ENCODE results near the gene MYDGF.

The MYDGF gene

DNA sequence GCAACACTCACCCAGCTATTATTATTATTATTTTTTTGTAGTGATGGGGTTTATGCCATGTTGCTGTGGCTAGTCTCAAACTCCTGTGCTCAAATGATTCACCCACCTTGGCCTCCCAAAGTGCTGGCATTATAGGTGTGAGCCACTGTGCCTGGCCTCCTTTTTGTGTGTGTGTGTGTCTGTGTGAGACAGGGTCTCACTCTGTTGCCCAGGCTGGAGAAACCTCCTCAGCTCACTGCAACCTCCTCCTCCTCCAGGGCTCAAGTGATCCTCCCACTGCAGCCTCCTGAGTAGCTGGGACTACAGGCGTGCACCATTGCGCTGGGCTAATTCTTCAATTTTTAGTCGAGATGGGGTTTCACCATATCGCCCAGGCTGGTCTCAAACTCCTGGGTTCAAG lies 3.6 kb upstream of the MYDGF start:
- DNase-seq (ENCODE audit: low spot score) = no peak

- DNase-seq (ENCODE audit: low spot score) = no peak
These were observed 3.1 kb upstream of the MYDGF start for GRCh38 chr19:4673216-4673615.

DNA sequence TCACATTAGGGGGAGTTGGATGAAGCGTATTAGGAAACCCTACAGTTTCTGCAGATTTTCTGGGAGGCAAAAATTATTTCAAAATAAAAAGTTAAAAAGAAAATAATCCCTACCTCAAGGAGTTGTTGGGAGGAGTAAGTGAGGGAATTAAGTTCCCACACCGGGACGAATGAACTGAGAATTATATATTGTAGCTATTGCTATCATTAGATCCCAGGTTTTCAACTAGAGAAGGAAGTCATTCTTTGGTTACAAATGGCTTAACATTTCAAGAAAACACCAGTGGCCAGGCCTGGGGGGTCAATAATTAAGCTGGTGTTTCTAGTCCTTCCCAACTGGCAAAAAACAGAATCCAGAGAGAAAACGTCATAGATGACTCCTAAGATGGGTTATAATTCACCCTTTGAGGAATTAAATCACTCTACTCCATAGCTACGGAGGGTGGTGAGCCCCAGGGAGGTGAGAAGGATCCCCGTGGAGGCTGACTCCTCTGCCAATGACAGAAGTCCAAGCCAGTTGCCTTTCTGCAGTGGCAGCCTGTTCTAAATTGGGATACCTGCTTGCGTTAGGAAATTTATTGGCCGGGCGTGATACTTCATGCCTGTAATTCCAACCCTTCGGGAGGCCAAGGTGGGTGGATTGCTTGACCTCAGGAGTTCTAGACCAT lies 1.2 kb upstream of the MYDGF start:
- no peak for DNase-seq (ENCODE audit: low spot score)

DNA sequence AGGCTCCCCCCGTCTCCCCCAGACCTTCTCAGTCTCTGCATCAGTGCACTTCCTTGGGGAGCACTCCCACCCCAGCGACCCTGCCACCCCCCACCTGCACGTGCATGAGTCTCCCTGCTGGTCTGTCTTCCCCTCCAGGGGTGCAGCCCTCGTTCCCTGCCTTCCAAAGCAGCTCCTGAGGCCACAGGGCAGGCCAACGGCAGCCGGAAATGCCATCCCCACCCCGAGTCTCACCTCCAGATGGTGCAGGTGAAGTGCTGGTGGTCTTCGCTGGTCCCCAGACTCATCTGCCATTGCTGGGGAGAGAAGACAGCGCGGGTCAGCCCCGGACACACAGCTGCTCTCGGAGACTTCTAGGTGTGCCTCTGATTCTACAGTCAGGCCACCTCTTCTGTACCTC lies 5.5 kb downstream of the MYDGF start:
- DNase-seq (ENCODE audit: low spot score) = no peak

DNA sequence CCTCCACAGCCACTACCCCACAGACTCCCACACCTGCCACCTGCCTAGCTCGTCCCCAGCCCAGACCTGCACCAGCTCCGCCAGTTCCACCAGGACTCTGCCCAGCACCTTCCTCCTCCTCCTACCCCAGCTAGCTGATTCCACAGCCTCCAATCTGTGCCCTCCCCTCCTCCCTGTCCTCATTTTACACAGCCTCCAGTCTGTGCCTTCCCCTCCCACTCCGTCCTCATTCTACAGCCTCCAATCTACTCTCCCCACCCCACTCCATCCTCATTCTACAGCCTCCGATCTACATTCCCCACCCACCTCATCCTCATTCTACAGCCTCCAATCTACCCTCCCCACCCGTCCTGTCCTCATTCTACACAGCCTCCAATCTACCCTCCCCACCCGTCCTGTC lies 7.3 kb downstream of the MYDGF start:
- no peak for DNase-seq (ENCODE audit: low spot score)

GRCh38 chr19:4662020-4662695 lies 8.0 kb downstream of the MYDGF start:
- DNase-seq (ENCODE audit: low spot score) = no peak

DNA sequence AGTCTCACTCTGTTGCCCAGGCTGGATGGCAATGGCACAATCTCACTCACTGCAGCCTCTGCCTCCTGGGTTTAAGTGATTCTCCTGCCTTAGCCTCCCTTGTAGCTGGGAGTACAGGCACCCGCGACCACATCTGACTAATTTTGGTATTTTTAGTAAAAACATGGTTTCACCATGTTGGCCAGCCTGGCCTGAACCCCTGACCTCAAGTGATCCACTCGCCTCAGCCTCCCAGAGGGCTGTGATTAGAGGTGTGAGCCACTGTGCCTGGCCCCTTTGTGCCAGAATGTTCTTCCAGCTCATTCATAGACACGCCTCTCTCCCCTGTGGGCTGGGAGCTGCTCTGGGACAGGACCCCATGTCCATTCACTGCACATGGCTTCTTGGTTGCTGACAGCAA lies 9.1 kb downstream of the MYDGF start:
- DNase-seq (ENCODE audit: low spot score) = no peak

DNA sequence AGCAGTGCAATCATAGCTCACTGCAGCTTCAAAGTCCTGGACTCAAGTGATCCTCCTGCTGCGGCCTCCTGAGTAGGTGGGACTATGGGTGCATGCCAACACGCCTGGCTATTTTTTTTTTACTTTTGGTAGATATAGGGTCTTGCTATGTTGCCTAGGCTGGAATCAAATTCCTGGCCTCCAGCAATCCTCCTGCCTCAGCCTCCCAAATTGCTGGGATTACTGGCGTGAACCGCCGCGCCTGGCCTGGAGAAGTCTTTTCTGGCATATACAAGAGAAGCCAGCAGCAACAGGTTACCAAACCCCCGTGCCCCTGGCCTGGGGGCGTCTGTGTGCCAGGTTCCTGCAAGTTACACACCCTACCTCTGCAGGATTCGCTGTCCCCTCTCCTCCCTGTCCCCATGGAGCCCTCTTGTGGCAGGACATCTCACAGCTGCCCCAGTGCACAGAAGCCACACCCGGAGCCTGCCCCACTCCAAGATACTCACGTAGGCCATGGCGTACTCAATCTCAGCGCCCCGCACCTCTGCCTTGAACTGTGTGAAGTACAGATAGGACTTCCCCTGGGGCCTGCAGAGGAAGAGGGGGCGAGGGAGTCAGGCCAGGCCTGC lies 9.9 kb downstream of the MYDGF start:
- DNase-seq (ENCODE audit: low spot score) = no peak

DNA sequence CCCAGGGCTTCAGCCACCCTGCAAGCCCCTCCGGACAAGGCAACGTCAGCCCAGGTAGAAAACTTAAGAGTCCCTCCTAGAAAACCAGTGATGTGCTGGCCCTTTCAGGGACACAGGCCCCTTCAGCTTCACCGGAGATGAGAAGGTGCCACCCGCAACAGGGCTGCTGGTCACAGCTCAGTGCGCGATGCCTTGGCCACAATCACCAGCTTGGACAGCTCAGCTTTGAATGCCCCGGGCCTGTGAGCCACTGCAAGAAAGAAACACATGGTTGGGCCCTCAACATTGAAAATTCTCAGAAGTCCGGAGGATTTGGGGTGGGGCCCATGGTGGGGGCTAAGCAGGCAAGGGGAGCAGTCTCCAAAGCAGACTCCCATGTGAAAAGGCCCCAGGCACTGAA lies 12.3 kb downstream of the MYDGF start:
- DNase-seq (ENCODE audit: low spot score) = no peak

GRCh38 chr19:4657262-4657661 lies 12.9 kb downstream of the MYDGF start:
- DNase-seq (ENCODE audit: low spot score) = no peak

DNA sequence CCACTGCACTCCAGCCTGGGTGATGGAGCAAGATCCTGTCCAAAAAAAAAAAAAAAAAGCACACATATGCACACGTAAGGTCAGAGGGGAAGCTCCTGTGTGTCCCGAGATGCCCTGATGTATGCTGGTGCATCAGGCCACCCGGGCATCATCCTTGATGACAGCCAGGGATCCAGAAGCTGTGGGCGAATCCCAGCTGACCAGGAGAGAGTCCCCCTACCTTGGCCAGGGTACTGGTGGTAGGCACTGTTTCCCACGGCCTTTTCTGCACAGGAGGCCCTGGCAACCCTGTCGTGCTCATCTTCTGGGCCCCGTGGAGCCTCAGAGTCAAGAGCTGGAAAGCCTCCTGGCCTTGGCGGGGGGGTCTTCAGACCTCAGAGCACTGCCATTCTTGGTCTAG lies 14.0 kb downstream of the MYDGF start:
- DNase-seq (ENCODE audit: low spot score) = no peak

DNA sequence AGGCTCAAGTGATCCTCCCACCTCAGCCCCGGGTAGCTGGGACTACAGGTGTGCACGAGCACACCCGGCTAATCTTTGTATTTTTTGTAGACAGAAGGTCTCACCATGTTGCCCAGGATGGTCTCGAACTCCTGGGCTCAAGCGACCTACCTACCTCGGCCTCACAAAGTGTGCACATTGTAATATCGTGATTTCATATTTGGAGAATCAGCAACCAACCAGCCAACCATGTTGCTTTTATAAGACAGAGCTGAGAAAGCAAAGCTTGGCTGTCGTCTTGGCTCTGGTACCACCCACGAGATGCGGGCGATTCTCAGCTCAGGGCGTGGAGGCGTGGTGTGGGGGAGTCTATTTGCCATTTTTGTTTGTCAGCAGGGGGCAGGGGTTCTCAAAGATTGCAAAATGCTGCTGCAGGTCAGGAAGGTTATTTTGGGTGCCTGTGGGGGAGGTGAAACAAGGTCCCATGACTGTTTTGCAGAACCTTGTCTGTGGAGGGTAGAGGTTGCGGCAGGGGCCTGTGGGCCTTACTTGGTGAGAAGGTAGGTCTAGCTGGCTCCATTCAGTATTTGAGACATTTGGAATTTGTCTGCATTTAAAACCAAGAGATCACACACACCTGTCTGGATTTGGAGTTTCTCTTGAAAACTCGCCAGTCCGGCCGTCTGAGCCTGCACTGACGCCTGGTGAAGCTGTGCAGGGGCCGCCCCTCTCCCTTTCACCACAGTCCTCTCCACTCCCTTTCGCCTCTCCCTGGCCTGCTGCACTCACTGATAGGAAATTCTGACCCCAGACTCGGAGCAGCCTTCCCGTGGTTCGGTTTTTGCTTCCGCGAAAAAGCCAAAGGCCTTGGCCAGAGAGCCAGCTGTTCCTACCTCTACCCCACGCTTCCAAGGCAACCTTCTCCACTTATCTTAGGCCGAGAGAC lies 15.4 kb downstream of the MYDGF start:
- no peak for DNase-seq (ENCODE audit: low spot score)

DNA sequence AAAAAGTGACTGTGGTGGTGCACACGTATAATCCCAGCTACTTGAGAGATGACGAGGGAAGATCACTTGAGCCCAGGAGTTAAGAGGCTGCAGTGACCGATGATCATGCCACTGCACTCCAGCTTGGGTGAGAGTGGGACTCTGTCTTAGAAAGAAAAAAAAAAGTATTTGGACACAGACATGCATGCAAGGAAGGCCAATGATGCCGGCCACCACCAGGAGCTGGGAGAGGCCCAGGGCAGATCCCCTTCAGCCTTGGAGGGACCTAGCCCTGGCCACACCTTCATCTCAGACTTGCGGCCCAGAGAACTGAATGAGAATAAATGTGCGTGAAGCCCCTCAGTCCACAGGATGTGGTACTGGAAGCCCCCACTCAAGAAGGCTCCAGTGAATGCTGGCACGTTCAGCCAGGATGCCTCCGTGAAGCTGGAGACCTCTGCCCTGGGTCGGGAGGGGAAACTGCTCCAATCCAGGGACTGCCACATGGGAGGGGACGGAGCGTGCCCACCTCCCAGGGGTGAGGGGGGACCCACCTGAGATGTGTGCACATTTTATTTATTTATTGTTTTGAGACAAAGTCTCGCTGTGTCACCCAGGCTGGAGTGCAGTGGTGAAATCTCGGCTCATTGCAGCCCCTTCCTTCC lies 16.2 kb downstream of the MYDGF start:
- no peak for DNase-seq (ENCODE audit: low spot score)

DNA sequence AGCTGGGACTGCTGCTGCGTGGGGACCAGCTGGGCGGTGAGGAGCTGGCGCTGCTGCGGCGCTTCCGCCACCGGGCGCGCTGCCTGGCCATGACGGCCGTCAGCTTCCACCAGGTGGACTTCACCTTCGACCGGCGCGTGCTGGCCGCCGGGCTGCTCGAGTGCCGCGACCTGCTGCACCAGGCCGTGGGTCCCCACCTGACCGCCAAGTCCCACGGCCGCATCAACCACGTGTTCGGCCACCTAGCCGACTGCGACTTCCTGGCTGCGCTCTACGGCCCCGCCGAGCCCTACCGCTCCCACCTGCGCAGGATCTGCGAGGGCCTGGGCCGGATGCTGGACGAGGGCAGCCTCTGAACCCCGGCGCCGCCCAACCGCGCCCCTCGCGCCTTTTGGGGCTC lies 18.1 kb downstream of the MYDGF start:
- no peak for DNase-seq (ENCODE audit: low spot score)

DNA sequence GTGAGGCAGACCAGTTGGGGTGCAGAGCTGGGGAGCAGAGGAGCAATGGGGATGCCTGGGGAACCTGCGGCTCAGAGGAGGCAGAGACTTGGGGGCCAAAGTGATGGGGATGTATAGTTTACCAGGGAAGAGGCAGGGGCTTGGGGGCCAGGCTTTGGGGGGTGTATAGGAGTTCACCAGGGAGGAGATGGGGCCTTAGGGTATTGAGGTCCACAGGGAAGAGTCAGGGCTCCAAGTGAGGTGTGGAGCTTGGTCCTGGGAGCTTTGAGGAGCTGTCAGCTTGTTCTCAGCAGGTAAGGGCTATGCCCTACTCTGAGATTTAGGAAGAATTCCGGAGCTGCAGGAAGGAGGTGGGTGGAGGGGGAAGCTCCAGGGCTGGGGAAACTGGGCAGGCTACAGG lies 20.0 kb downstream of the MYDGF start:
- no peak for DNase-seq (ENCODE audit: low spot score)

- no peak for DNase-seq (ENCODE audit: low spot score)
These were observed 20.6 kb downstream of the MYDGF start for GRCh38 chr19:4649392-4650047.

- no peak for DNase-seq (ENCODE audit: low spot score)
These were observed 22.2 kb downstream of the MYDGF start for GRCh38 chr19:4647676-4648644.

- DNase-seq (ENCODE audit: low spot score) = no peak
These were observed 24.4 kb downstream of the MYDGF start for GRCh38 chr19:4645718-4646117.

GRCh38 chr19:4642625-4643024 lies 27.5 kb downstream of the MYDGF start:
- DNase-seq (ENCODE audit: low spot score) = no peak

DNA sequence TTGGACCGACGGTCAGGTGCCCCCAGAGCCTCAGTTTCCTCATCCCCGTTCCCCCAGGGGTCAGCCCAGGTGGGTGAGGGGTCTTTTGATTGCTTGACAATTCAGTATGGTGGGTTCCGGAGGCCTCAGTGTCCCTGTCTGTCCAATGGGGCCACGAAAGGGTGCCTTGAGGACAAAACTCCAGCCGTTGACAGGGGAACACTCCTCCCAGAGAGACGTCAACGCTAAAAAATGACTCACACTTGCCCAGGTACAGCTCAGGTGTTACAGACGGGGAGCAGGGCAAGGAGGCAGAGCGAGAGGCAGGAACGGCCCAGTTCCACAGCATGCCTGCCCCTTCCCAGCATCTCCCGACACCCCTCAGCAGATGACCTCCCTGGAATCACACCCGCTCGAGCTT lies 29.0 kb downstream of the MYDGF start:
- DNase-seq (ENCODE audit: low spot score) = no peak

Data from LoVo (cell line).